ENCODE measurements around the gene RNPEPL1. TPM values are rescaled to one million over a fixed set of nuclear protein-coding genes. Genes with fewer than 3 reads are reported as not detected.

RNPEPL1 gene
- total RNA-seq, 1 experiment from 2014 or later = 22.6 TPM

DNA sequence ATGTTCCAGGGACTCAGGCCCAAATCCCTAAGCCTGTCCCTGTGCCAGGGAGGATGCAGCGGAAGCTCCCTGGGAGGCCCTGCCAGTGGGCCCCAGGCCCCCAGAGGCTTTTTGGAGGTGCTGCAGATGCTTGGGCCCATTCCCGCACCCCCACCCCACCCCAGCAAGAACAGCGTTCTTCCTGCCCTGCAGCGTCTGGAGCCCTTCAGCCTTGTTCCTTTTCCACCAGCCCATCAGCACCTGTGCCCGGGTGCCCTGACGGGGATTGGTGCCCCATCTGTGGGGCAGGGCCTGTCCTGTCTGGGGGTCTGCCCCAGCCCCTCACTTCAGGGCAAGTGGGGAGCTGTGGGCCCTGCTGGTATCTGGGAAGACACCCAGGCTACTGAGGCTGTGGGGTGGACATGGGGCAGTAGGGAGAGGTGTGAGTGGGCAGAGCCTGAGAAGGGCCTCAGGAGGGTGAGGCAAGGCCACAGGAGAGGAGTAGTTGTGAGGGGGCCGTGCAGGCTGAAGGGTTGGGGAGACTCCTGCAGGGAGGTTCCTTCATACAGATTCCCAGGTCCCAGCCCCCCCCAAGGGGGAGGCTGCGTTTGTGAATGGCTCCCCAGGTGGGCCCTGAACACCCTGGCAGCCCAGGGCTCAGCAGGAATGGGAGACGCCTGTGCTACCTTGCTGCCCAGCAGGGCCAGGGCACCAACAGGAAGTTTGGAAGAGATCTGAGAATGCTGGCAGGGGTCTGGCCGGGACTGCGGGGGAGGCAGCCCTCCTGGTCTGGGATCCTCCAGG lies 2.4 kb downstream of the RNPEPL1 start:
- H3K4me1 Mint-ChIP-seq (ENCODE audit: low read depth, unreplicated experiment) = peaks cover under 1% of the 10 kb centered on the region
- H3K9me3 Mint-ChIP-seq (ENCODE audit: unreplicated experiment) = no peaks in the 10 kb centered on the region
- POLR2A ChIA-PET = no interaction called here
- Histone ChIP-seq H3K9me3 (no peaks in the 10 kb centered on the region), H3K4me3 (ENCODE audit: low read depth, low read length) (no peak overlapping the region), H3K36me3 (ENCODE audit: control insufficient read depth, insufficient read depth, low read length) (no peaks in the 10 kb centered on the region), H3K4me1 (peaks cover 17% of the 10 kb centered on the region), H3K27me3 (replicated peaks; ENCODE audit: control insufficient read depth, insufficient read depth, low read length) (no peaks in the 10 kb centered on the region)
- CTCF ChIA-PET = no interaction called here
- H3K27me3 Mint-ChIP-seq (ENCODE audit: insufficient read depth, unreplicated experiment) = no peaks in the 10 kb centered on the region
- no peak overlapping the region for H3K4me3 Mint-ChIP-seq (ENCODE audit: unreplicated experiment)
- H3K36me3 Mint-ChIP-seq (ENCODE audit: insufficient read depth, unreplicated experiment) = peaks cover 6% of the 10 kb centered on the region
- intact Hi-C loops (cut with micrococcal nuclease; ENCODE audit: unreplicated experiment) = no loop called here
- DNase-seq = peak in 1 of 2 experiments; percentile 16
- no TSS peak for BruUV-seq (replicated peaks)
- TF ChIP-seq, protein P1, sequence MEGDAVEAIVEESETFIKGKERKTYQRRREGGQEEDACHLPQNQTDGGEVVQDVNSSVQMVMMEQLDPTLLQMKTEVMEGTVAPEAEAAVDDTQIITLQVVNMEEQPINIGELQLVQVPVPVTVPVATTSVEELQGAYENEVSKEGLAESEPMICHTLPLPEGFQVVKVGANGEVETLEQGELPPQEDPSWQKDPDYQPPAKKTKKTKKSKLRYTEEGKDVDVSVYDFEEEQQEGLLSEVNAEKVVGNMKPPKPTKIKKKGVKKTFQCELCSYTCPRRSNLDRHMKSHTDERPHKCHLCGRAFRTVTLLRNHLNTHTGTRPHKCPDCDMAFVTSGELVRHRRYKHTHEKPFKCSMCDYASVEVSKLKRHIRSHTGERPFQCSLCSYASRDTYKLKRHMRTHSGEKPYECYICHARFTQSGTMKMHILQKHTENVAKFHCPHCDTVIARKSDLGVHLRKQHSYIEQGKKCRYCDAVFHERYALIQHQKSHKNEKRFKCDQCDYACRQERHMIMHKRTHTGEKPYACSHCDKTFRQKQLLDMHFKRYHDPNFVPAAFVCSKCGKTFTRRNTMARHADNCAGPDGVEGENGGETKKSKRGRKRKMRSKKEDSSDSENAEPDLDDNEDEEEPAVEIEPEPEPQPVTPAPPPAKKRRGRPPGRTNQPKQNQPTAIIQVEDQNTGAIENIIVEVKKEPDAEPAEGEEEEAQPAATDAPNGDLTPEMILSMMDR (IDR thresholded peaks at IDR 0.05; ENCODE audit: insufficient read depth in 1 of 2, low read depth in 1 of 2, low read length in 1 of 2, severe bottlenecking in 1 of 2, unreplicated experiment in 1 of 2) = no peak
- H3K27ac Mint-ChIP-seq (ENCODE audit: unreplicated experiment) = no peak overlapping the region

DNA sequence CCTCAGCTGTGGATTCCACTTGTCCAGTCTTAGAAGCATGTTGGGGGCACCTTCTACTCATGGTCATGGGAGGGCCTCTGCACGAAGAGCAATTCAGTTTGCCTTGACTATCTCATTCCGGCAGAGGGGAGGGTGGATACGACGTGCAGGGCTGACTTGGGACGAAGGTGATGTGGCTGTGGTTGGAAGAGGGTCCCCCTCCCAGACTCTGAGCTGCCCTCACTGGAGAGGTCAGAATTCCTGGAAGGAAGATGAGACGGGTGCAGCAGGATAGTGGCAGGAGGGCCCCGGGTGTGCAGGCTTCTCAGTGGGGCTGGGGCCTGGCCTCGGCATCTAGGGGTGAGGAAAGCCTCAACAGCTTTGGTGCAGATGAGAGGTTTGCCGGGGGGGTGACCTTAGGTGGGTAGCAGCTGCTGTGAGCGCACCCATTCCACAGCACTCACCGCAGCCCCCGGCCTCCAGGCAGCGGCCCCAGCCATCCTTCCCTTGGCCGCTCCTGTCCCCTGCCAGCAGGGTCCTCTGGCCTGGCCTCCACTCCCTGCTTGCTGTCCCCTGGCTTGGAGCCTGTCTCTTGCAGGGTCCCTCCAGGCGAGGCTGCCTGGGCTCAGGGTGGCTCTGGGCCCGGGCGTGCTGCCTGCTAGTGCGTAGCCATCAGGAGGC lies 3.2 kb downstream of the RNPEPL1 start:
- Histone ChIP-seq H3K9me3 (no peaks in the 10 kb centered on the region), H3K4me3 (ENCODE audit: low read depth, low read length) (no peak overlapping the region), H3K36me3 (ENCODE audit: control insufficient read depth, insufficient read depth, low read length) (no peaks in the 10 kb centered on the region), H3K27me3 (replicated peaks; ENCODE audit: control insufficient read depth, insufficient read depth, low read length) (no peaks in the 10 kb centered on the region), H3K4me1 (peaks cover 12% of the 10 kb centered on the region)
- H3K27me3 Mint-ChIP-seq (ENCODE audit: insufficient read depth, unreplicated experiment) = no peaks in the 10 kb centered on the region
- CTCF ChIA-PET = no interaction called here
- no peak overlapping the region for H3K4me3 Mint-ChIP-seq (ENCODE audit: unreplicated experiment)
- no peaks in the 10 kb centered on the region for H3K9me3 Mint-ChIP-seq (ENCODE audit: unreplicated experiment)
- TF ChIP-seq, protein P1 (IDR thresholded peaks at IDR 0.05; ENCODE audit: insufficient read depth in 1 of 2, low read depth in 1 of 2, low read length in 1 of 2, severe bottlenecking in 1 of 2, unreplicated experiment in 1 of 2) = no peak
- peak in 1 of 2 experiments; percentile 19 for DNase-seq
- BruUV-seq (replicated peaks) = no TSS peak
- no peaks in the 10 kb centered on the region for H3K4me1 Mint-ChIP-seq (ENCODE audit: low read depth, unreplicated experiment)
- peaks cover 6% of the 10 kb centered on the region for H3K36me3 Mint-ChIP-seq (ENCODE audit: insufficient read depth, unreplicated experiment)
- intact Hi-C loops (cut with micrococcal nuclease; ENCODE audit: unreplicated experiment) = no loop called here
- no peak overlapping the region for H3K27ac Mint-ChIP-seq (ENCODE audit: unreplicated experiment)
- POLR2A ChIA-PET = no interaction called here

DNA sequence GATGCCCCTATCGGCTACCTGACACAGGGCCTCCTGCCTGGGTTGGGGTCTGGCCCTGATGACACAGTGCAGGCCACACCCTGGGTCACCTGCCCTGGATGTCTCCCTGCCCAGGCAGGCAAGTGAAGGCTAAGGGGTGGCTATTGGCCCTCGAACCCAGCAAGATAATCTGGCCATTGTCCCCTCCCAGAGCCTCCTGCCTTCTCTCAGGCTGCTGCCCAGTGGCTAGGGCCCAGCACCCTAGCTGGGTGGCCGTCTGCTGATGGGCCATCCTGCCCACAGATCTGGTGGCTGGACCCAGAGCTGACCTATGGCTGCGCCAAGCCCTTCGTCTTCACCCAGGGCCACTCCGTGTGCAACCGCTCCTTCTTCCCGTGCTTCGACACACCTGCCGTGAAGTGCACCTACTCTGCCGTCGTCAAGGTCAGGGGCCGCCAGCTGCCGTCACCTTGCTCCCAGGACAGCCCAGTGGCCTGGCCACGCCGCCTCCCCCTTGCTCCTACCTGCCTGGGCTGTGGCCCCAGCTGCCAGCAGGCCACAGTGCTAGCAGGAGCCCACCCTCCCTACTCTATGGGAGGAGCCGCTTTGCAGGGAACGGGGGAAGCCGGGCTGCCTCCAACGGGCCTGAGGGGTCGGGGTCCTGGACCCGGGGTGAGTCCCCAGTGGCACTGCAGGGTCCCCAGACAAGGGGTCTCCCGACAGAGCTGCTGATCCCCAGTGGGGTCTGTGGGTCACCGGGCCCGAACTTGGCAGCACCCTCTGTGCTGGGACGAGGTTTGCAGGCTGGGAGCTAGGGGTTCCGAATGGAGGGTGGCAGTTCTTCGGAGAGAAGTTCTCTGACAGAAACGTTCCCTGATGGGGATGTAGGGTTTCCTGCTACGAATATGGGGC lies 4.1 kb downstream of the RNPEPL1 start:
- Mint-ChIP-seq H3K27me3 (ENCODE audit: insufficient read depth, unreplicated experiment) (no peaks in the 10 kb centered on the region), H3K4me1 (ENCODE audit: low read depth, unreplicated experiment) (no peaks in the 10 kb centered on the region), H3K27ac (ENCODE audit: unreplicated experiment) (no peak overlapping the region), H3K9me3 (ENCODE audit: unreplicated experiment) (no peaks in the 10 kb centered on the region), H3K4me3 (ENCODE audit: unreplicated experiment) (no peak overlapping the region), H3K36me3 (ENCODE audit: insufficient read depth, unreplicated experiment) (peaks cover 6% of the 10 kb centered on the region)
- Histone ChIP-seq H3K9me3 (no peaks in the 10 kb centered on the region), H3K27me3 (replicated peaks; ENCODE audit: control insufficient read depth, insufficient read depth, low read length) (no peaks in the 10 kb centered on the region), H3K36me3 (ENCODE audit: control insufficient read depth, insufficient read depth, low read length) (no peaks in the 10 kb centered on the region), H3K4me1 (peaks cover 5% of the 10 kb centered on the region; the same call in 1 of the 2 replicates), H3K4me3 (ENCODE audit: low read depth, low read length) (no peak overlapping the region)
- no TSS peak for BruUV-seq (replicated peaks)
- ChIA-PET POLR2A (no interaction called here), CTCF (no interaction called here)
- no peak for DNase-seq
- TF ChIP-seq, protein P1 (IDR thresholded peaks at IDR 0.05; ENCODE audit: insufficient read depth in 1 of 2, low read depth in 1 of 2, low read length in 1 of 2, severe bottlenecking in 1 of 2, unreplicated experiment in 1 of 2) = no peak
- intact Hi-C loops (cut with micrococcal nuclease; ENCODE audit: unreplicated experiment) = no loop called here
